HL-60 (cell line): ENCODE measurements around the gene SPATA32.

Experiments
- DNase-seq, 2 experiments: peaks; one replicate each; pipeline ENCODE4 v3.0.0-alpha.2; 2010 to 2020; ENCODE audit warnings: low read depth in 1 of 2, low spot score in 1 of 2
- H3K27ac ChIP-seq: fragments of 250-450 bp; sonication (Bioruptor Pico); replicated peaks from 2 replicates; pipeline ENCODE4 v1.5.1; 2020; ENCODE audit warnings: mild to moderate bottlenecking, moderate library complexity
- H3K27me3 ChIP-seq: fragments of 250-450 bp; sonication (Bioruptor Pico); 2 replicates; pipeline ENCODE4 v1.5.1; 2021; ENCODE audit warnings: mild to moderate bottlenecking, moderate library complexity; ENCODE audit not compliant: insufficient read depth, poor library complexity, severe bottlenecking
- H3K4me3 ChIP-seq: replicated peaks from 2 replicates; pipeline ENCODE4 v1.5.1; 2011; ENCODE audit warnings: mild to moderate bottlenecking, control low read depth, low read length; ENCODE audit not compliant: insufficient read depth
- CTCF ChIP-seq: IDR thresholded peaks from one replicate; pipeline ENCODE4 v1.5.1; 2011; ENCODE audit warnings: low read length, control low read depth, inconsistent platforms; ENCODE audit not compliant: insufficient read depth
- GABPA ChIP-seq: IDR thresholded peaks from 2 replicates; pipeline ENCODE4 v1.6.1; 2012; ENCODE audit warnings: low read depth
- POLR2AphosphoS5 ChIP-seq: IDR thresholded peaks from 2 replicates; pipeline ENCODE4 v1.6.1; 2012; ENCODE audit warnings: low read depth
- REST ChIP-seq: IDR thresholded peaks from 2 replicates; pipeline ENCODE4 v1.6.1; 2012; ENCODE audit warnings: low read depth; ENCODE audit not compliant: insufficient replicate concordance
- SPI1 ChIP-seq: IDR thresholded peaks from 2 replicates; pipeline ENCODE4 v1.6.1; 2012; ENCODE audit warnings: low read depth, mild to moderate bottlenecking, borderline replicate concordance

Gene SPATA32

GRCh38 chr17:45223539-45224528, 38.1 kb downstream of the SPATA32 start:
- Histone ChIP-seq H3K27ac (peak overlapping the region; percentile 81), H3K27me3 (no peaks in the 10 kb centered on the region), H3K4me3 (peak overlapping the region; percentile 80)
- peak in 1 of 2 experiments; percentile 37 for DNase-seq
- TF ChIP-seq REST (no peak), GABPA (no peak), CTCF (no peak), POLR2AphosphoS5 (no peak), SPI1 (no peak)

- Histone ChIP-seq H3K27me3 (no peaks in the 10 kb centered on the region), H3K4me3 (peak overlapping the region; percentile 80), H3K27ac (peak overlapping the region; percentile 81)
- no peak for DNase-seq
- TF ChIP-seq REST, result no peak
- no peak for TF ChIP-seq POLR2AphosphoS5
- no peak for TF ChIP-seq SPI1
- no peak for TF ChIP-seq GABPA
- no peak for TF ChIP-seq CTCF
Measured at GRCh38 chr17:45222996-45223538, 38.8 kb downstream of the SPATA32 start.

GRCh38 chr17:45222289-45222995, 39.5 kb downstream of the SPATA32 start:
- no peak for TF ChIP-seq POLR2AphosphoS5
- TF ChIP-seq SPI1, result no peak
- TF ChIP-seq GABPA, result no peak
- no peak for TF ChIP-seq CTCF
- TF ChIP-seq REST, result no peak
- peak in 1 of 2 experiments; percentile 40 for DNase-seq
- Histone ChIP-seq H3K27ac (peak overlapping the region; percentile 81), H3K4me3 (peak overlapping the region; percentile 80), H3K27me3 (no peaks in the 10 kb centered on the region)
